ENCODE measurements around the gene HOMER3.

Gene HOMER3

GRCh38 chr19:18940769-18941627, at the start of gene HOMER3:
TSS of gene HOMER3 (minus strand) at chr19:18941217. CDS start at chr19:18938982, 2,235 bp downstream.
- DNase-seq (ENCODE audit: low spot score): peak; percentile 71

- no peak for DNase-seq (ENCODE audit: low spot score)
These were observed 49.2 kb upstream of the HOMER3 start for GRCh38 chr19:18990128-18990708.

GRCh38 chr19:18989316-18989715, 48.3 kb upstream of the HOMER3 start:
- DNase-seq (ENCODE audit: low spot score): no peak

- no peak for DNase-seq (ENCODE audit: low spot score)
These were observed 46.4 kb upstream of the HOMER3 start for GRCh38 chr19:18987456-18987855.

GRCh38 chr19:18985257-18985656, 44.2 kb upstream of the HOMER3 start:
- DNase-seq (ENCODE audit: low spot score): no peak

- DNase-seq (ENCODE audit: low spot score): no peak
These were observed 43.2 kb upstream of the HOMER3 start for GRCh38 chr19:18984251-18984650.

GRCh38 chr19:18982669-18983068, 41.7 kb upstream of the HOMER3 start:
- DNase-seq (ENCODE audit: low spot score): no peak

- DNase-seq (ENCODE audit: low spot score): no peak
These were observed 39.5 kb upstream of the HOMER3 start for GRCh38 chr19:18980432-18981020.

GRCh38 chr19:18978616-18979015, 37.6 kb upstream of the HOMER3 start:
- DNase-seq (ENCODE audit: low spot score): no peak

GRCh38 chr19:18975869-18976268, 34.9 kb upstream of the HOMER3 start:
- no peak for DNase-seq (ENCODE audit: low spot score)

GRCh38 chr19:18975011-18975410, 34.0 kb upstream of the HOMER3 start:
- DNase-seq (ENCODE audit: low spot score): no peak

- no peak for DNase-seq (ENCODE audit: low spot score)
These were observed 31.8 kb upstream of the HOMER3 start for GRCh38 chr19:18972851-18973250.

GRCh38 chr19:18972301-18972811, 31.3 kb upstream of the HOMER3 start:
- no peak for DNase-seq (ENCODE audit: low spot score)

- DNase-seq (ENCODE audit: low spot score): no peak
These were observed 29.1 kb upstream of the HOMER3 start for GRCh38 chr19:18969931-18970659.

- no peak for DNase-seq (ENCODE audit: low spot score)
These were observed 26.5 kb upstream of the HOMER3 start for GRCh38 chr19:18967358-18968146.

- no peak for DNase-seq (ENCODE audit: low spot score)
These were observed 25.3 kb upstream of the HOMER3 start for GRCh38 chr19:18966307-18966706.

GRCh38 chr19:18964121-18964520, 23.1 kb upstream of the HOMER3 start:
- no peak for DNase-seq (ENCODE audit: low spot score)

- no peak for DNase-seq (ENCODE audit: low spot score)
These were observed 21.0 kb upstream of the HOMER3 start for GRCh38 chr19:18961767-18962620.

GRCh38 chr19:18960370-18960769, 19.4 kb upstream of the HOMER3 start:
- no peak for DNase-seq (ENCODE audit: low spot score)

GRCh38 chr19:18955042-18955441, 14.0 kb upstream of the HOMER3 start:
- DNase-seq (ENCODE audit: low spot score): no peak

GRCh38 chr19:18954094-18954493, 13.1 kb upstream of the HOMER3 start:
- no peak for DNase-seq (ENCODE audit: low spot score)
